ENCODE results near the gene RXFP1. TPM values are rescaled to one million over a fixed set of nuclear protein-coding genes. Genes with fewer than 3 reads are reported as not detected.

RXFP1 gene
- total RNA-seq, 1 experiment from 2014 or later, result not detected

GRCh38 chr4:158652920-158653319 is 131.2 kb downstream of the RXFP1 start:
- CTCF ChIA-PET, result no interaction called here
- H3K4me3 ChIP-seq (ENCODE audit: low read depth in 2 of 2, low read length in 2 of 2), result no peak overlapping the region

GRCh38 chr4:158656439-158656838 is 134.8 kb downstream of the RXFP1 start:
- no peaks in the 10 kb centered on the region for H3K4me1 ChIP-seq (ENCODE audit: control insufficient read depth, insufficient read depth, low read length)
- H3K27ac ChIP-seq (ENCODE audit: low read length), result no peak overlapping the region
- ChIA-PET POLR2A (no interaction called here), CTCF (interaction anchor here (0.6 kb wide), 1 partner anchor 99 kb away, joined by 9 read pairs; no protein-coding TSS in a partner anchor)
- ATAC-seq, result no peak
- no TSS peak for BruUV-seq (replicated peaks)
- no peak for TF ChIP-seq POLR2AphosphoS5 (IDR thresholded peaks at IDR 0.05; ENCODE audit: low read depth, low read length)
- TF ChIP-seq TCF7L2 (IDR thresholded peaks at IDR 0.05; ENCODE audit: low read depth, low read length), result no peak
- no peak for TF ChIP-seq SIN3A (IDR thresholded peaks at IDR 0.05; ENCODE audit: borderline replicate concordance, insufficient read depth, low read depth, low read length)
- TF ChIP-seq REST (IDR thresholded peaks at IDR 0.05; ENCODE audit: insufficient read depth in 1 of 2, low read depth in 2 of 2, low read length in 1 of 2), result no peak
- TF ChIP-seq CTCF (IDR thresholded peaks at IDR 0.05), result no peak
- H3K4me3 ChIP-seq (ENCODE audit: low read depth in 2 of 2, low read length in 2 of 2), result no peak overlapping the region
- no peaks in the 10 kb centered on the region for H3K36me3 ChIP-seq (ENCODE audit: control insufficient read depth, insufficient read depth, low read length)
- in situ Hi-C loops (cut with HindIII; ENCODE audit: low pct_unique_long_range_greater_than_20kb, low sequenced_read_pairs) (no loop called here), intact Hi-C loops (cut with micrococcal nuclease; ENCODE audit: unreplicated experiment) (no loop called here)
- no peaks in the 10 kb centered on the region; the same call in 1 of the 2 replicates for H3K27me3 ChIP-seq (ENCODE audit: control insufficient read depth, insufficient read depth, low read length)
- H3K9me3 ChIP-seq (ENCODE audit: control insufficient read depth, insufficient read depth, low read depth, low read length), result no peaks in the 10 kb centered on the region
- DNase-seq (ENCODE audit: low read depth, low spot score), result no peak

More at GRCh38 chr4:158652920-158653319, 131.2 kb downstream of the RXFP1 start:
- H3K9me3 ChIP-seq (ENCODE audit: control insufficient read depth, insufficient read depth, low read depth, low read length), result no peaks in the 10 kb centered on the region
- intact Hi-C loops (cut with micrococcal nuclease; ENCODE audit: unreplicated experiment), result no loop called here
- ATAC-seq (no peak), DNase-seq (ENCODE audit: low read depth, low spot score) (no peak)
- no peak overlapping the region for H3K27ac ChIP-seq (ENCODE audit: low read length)
- POLR2A ChIA-PET, result no interaction called here
- H3K4me1 ChIP-seq (ENCODE audit: control insufficient read depth, insufficient read depth, low read length), result no peaks in the 10 kb centered on the region
- no peak for TF ChIP-seq TCF7L2 (IDR thresholded peaks at IDR 0.05; ENCODE audit: low read depth, low read length)
- TF ChIP-seq POLR2AphosphoS5 (IDR thresholded peaks at IDR 0.05; ENCODE audit: low read depth, low read length), result no peak
- no peak for TF ChIP-seq SIN3A (IDR thresholded peaks at IDR 0.05; ENCODE audit: borderline replicate concordance, insufficient read depth, low read depth, low read length)
- no peak for TF ChIP-seq CTCF (IDR thresholded peaks at IDR 0.05)
- no peak for TF ChIP-seq REST (IDR thresholded peaks at IDR 0.05; ENCODE audit: insufficient read depth in 1 of 2, low read depth in 2 of 2, low read length in 1 of 2)
- H3K27me3 ChIP-seq (ENCODE audit: control insufficient read depth, insufficient read depth, low read length), result no peaks in the 10 kb centered on the region; the same call in 1 of the 2 replicates
- in situ Hi-C loops (cut with HindIII; ENCODE audit: low pct_unique_long_range_greater_than_20kb, low sequenced_read_pairs), result no loop called here
- no peaks in the 10 kb centered on the region for H3K36me3 ChIP-seq (ENCODE audit: control insufficient read depth, insufficient read depth, low read length)
- BruUV-seq (replicated peaks), result no TSS peak
